H1 (cell line): ENCODE data around the gene CAMK2A. TPM values are rescaled to one million over a fixed set of nuclear protein-coding genes. Genes with fewer than 3 reads are reported as not detected.

Source experiments
- CTCF ChIA-PET: fragments of 300-600 bp; sonication (Branson Sonifier 250); formaldehyde crosslinking; loops from one replicate; lab custom pipeline; 2021; ENCODE audit not compliant: partially characterized antibody; lab: Charles Lee
- POLR2A ChIA-PET: fragments of 300-600 bp; sonication (Branson Sonifier 250); formaldehyde crosslinking; loops from one replicate; lab custom pipeline; 2021; ENCODE audit warnings: inconsistent platforms; ENCODE audit not compliant: partially characterized antibody; lab: Charles Lee
- DNase-seq, 2 experiments: peaks; one replicate each; pipeline versions ENCODE4 v3.0.0 to v3.0.0-alpha.2; 2010 to 2022; ENCODE audit warnings: low spot score in 2 of 2, low read depth in 1 of 2, mixed read lengths in 1 of 2
- FAIRE-seq: peaks from 2 replicates; lab custom pipeline; 2011; peaks lifted over from hg19 to GRCh38; lab: Jason Lieb, UNC
- H2AFZ ChIP-seq: 2 replicates; pipeline ENCODE4 v1.8.1; 2012; ENCODE audit warnings: low read length, inconsistent platforms
- H2AK5ac ChIP-seq: 2 replicates; pipeline ENCODE4 v1.6.1; 2013; ENCODE audit warnings: low read depth, low read length
- H2BK120ac ChIP-seq: replicated peaks from 2 replicates; pipeline ENCODE3; 2013; ENCODE audit warnings: low read depth, low read length, inconsistent platforms
- H2BK12ac ChIP-seq: 2 replicates; pipeline ENCODE4 v1.6.1; 2013; ENCODE audit warnings: low read depth, low read length
- H2BK15ac ChIP-seq: 2 replicates; pipeline ENCODE4 v1.6.1; 2013; ENCODE audit warnings: low read length
- H2BK20ac ChIP-seq: 2 replicates; pipeline ENCODE4 v1.6.1; 2013; ENCODE audit warnings: low read length
- H2BK5ac ChIP-seq: 2 replicates; pipeline ENCODE4 v1.6.1; 2013; ENCODE audit warnings: low read depth, low read length
- H3K14ac ChIP-seq: 2 replicates; pipeline ENCODE4 v1.6.1; 2013; ENCODE audit warnings: inconsistent platforms; ENCODE audit not compliant: insufficient read length
- H3K18ac ChIP-seq: 2 replicates; pipeline ENCODE4 v1.6.1; 2013; ENCODE audit warnings: low read length; ENCODE audit errors: extremely low read depth
- H3K23ac ChIP-seq: 2 replicates; pipeline ENCODE4 v1.6.1; 2013; ENCODE audit warnings: inconsistent platforms; ENCODE audit not compliant: insufficient read length
- H3K23me2 ChIP-seq: 2 replicates; pipeline ENCODE4 v1.6.1; 2013; ENCODE audit warnings: low read depth, low read length
- H3K27ac ChIP-seq: 2 replicates; pipeline ENCODE4 v1.6.1; 2011; ENCODE audit warnings: low read depth, low read length, inconsistent platforms
- H3K27me3 ChIP-seq, 4 experiments: replicated peaks in 1 of 4; 1 replicate in 1 of 4; 2 replicates in 3 of 4; pipeline versions ENCODE4 v1.6.1 to v1.8.1; 2011 to 2013; ENCODE audit warnings: low read length in 3 of 4, mild to moderate bottlenecking in 3 of 4, inconsistent platforms in 2 of 4, mixed read lengths in 2 of 4, moderate library complexity in 1 of 4; ENCODE audit not compliant: control insufficient read depth in 3 of 4, insufficient read depth in 3 of 4; ENCODE audit errors: extremely low read depth in 1 of 4
- H3K36me3 ChIP-seq, 4 experiments: 2 replicates each; pipeline versions ENCODE4 v1.6.1 to v1.8.1; 2011 to 2013; ENCODE audit warnings: mild to moderate bottlenecking in 4 of 4, low read length in 3 of 4, moderate library complexity in 2 of 4, control low read depth in 1 of 4, inconsistent platforms in 1 of 4; ENCODE audit not compliant: insufficient read depth in 4 of 4, control insufficient read depth in 2 of 4
- H3K4ac ChIP-seq: replicated peaks from 2 replicates; pipeline ENCODE3; 2013; ENCODE audit warnings: low read length, low read depth, mixed read lengths, inconsistent platforms; ENCODE audit not compliant: insufficient read length
- H3K4me1 ChIP-seq, 4 experiments: replicated peaks in 1 of 4; 1 replicate in 1 of 4; 2 replicates in 3 of 4; pipeline versions ENCODE4 v1.6.1 to v1.8.1; 2011 to 2013; ENCODE audit warnings: low read length in 3 of 4, inconsistent platforms in 2 of 4, mixed read lengths in 1 of 4; ENCODE audit not compliant: insufficient read depth in 4 of 4, control insufficient read depth in 3 of 4
- H3K4me2 ChIP-seq, 2 experiments: 2 replicates each; pipeline versions ENCODE4 v1.6.1 to v1.8.1; 2011 to 2013; ENCODE audit warnings: low read depth in 2 of 2, low read length in 2 of 2, control low read depth in 1 of 2, inconsistent platforms in 1 of 2, mild to moderate bottlenecking in 1 of 2; ENCODE audit not compliant: insufficient read depth in 1 of 2
- H3K4me3 ChIP-seq, 4 experiments: fragments of 200-600, 300-600 bp in 1 of 4; sonication (generic), shearing (Covaris generic), sonication (Bioruptor Twin) in 1 of 4; 2 replicates each; pipeline versions ENCODE4 v1.5.1 to v1.8.1; 2011 to 2016; ENCODE audit warnings: low read length in 4 of 4, low read depth in 3 of 4, control low read depth in 2 of 4, inconsistent platforms in 2 of 4, mild to moderate bottlenecking in 2 of 4, mixed read lengths in 1 of 4, moderate library complexity in 1 of 4; ENCODE audit not compliant: insufficient read depth in 2 of 4; ENCODE audit errors: extremely low read depth in 1 of 4
- H3K56ac ChIP-seq: replicated peaks from 2 replicates; pipeline ENCODE3; 2013; ENCODE audit warnings: low read depth, mild to moderate bottlenecking, mixed read lengths, low read length, inconsistent platforms; ENCODE audit not compliant: insufficient read length
- H3K79me1 ChIP-seq: 2 replicates; pipeline ENCODE4 v1.6.1; 2013; ENCODE audit warnings: low read depth, low read length, control low read depth
- H3K79me2 ChIP-seq, 2 experiments: 2 replicates each; pipeline versions ENCODE4 v1.6.1 to v1.8.1; 2012 to 2013; ENCODE audit warnings: low read length in 2 of 2, mild to moderate bottlenecking in 2 of 2, inconsistent platforms in 1 of 2; ENCODE audit not compliant: insufficient read depth in 2 of 2, control insufficient read depth in 1 of 2
- H3K9ac ChIP-seq, 4 experiments: replicated peaks in 1 of 4; 1 replicate in 1 of 4; 2 replicates in 3 of 4; pipeline versions ENCODE4 v1.6.1 to v1.8.1; 2011 to 2013; ENCODE audit warnings: low read depth in 3 of 4, low read length in 3 of 4, control low read depth in 2 of 4, mild to moderate bottlenecking in 2 of 4, moderate library complexity in 2 of 4, inconsistent platforms in 1 of 4; ENCODE audit errors: extremely low read depth in 1 of 4
- H3K9me3 ChIP-seq, 2 experiments: 2 replicates each; pipeline versions ENCODE4 v1.6.1 to v1.8.1; 2012 to 2013; ENCODE audit warnings: mild to moderate bottlenecking in 2 of 2, moderate library complexity in 2 of 2, control low read depth in 1 of 2, inconsistent platforms in 1 of 2, low read depth in 1 of 2, low read length in 1 of 2, mixed read lengths in 1 of 2; ENCODE audit not compliant: insufficient read depth in 2 of 2
- H4K20me1 ChIP-seq, 2 experiments: replicated peaks in 1 of 2; 2 replicates each; pipeline versions ENCODE3 to v1.8.1; 2011 to 2013; ENCODE audit warnings: inconsistent platforms in 2 of 2, low read length in 2 of 2, mild to moderate bottlenecking in 1 of 2; ENCODE audit not compliant: insufficient read depth in 2 of 2, control insufficient read depth in 1 of 2
- H4K5ac ChIP-seq: 2 replicates; pipeline ENCODE4 v1.6.1; 2013; ENCODE audit warnings: low read length, low read depth, mixed read lengths, inconsistent platforms; ENCODE audit not compliant: insufficient read length
- H4K8ac ChIP-seq: 2 replicates; pipeline ENCODE4 v1.8.0; 2013; ENCODE audit warnings: mild to moderate bottlenecking, moderate library complexity, low read length, inconsistent platforms; ENCODE audit not compliant: insufficient read depth; ENCODE audit errors: extremely low read depth
- H4K91ac ChIP-seq: replicated peaks from 2 replicates; pipeline ENCODE3; 2013; ENCODE audit warnings: low read length, mixed read lengths, inconsistent platforms; ENCODE audit not compliant: insufficient read length
- CEBPB ChIP-seq: IDR thresholded peaks from 2 replicates; pipeline ENCODE4 v1.6.1; 2012; ENCODE audit warnings: low read depth, low read length
- CHD2 ChIP-seq: IDR thresholded peaks from 2 replicates; pipeline ENCODE4 v1.6.1; 2012; ENCODE audit warnings: low read length, improper control_type of control experiment
- RAD21 ChIP-seq, 2 experiments: IDR thresholded peaks in 1 of 2; conservative IDR thresholded peaks in 1 of 2; 2 replicates each; pipeline ENCODE4 v1.6.1; 2011; ENCODE audit warnings: low read depth in 2 of 2, low read length in 2 of 2, improper control_type of control experiment in 1 of 2, inconsistent platforms in 1 of 2, mild to moderate bottlenecking in 1 of 2, moderate library complexity in 1 of 2
- SAP30 ChIP-seq: fragments of 300-600 bp; sonication (generic); IDR thresholded peaks from 2 replicates; pipeline ENCODE4 v1.7.1; 2012; ENCODE audit warnings: low read length, moderate library complexity, mild to moderate bottlenecking, inconsistent platforms; ENCODE audit not compliant: insufficient read depth, insufficient replicate concordance
- WGBS, 2 experiments: shearing (Covaris generic) in 1 of 2; methylation state at CpG; one replicate each; pipeline versions ENCODE4 v1.1.6 to v1.1.7; 2013 to 2015; ENCODE audit warnings: low lambda C conversion rate in 2 of 2, mixed read lengths in 2 of 2, inconsistent platforms in 1 of 2, low coverage in 1 of 2, missing lambda C conversion rate in 1 of 2; ENCODE audit not compliant: insufficient replicate concordance in 2 of 2, insufficient coverage in 1 of 2, insufficient read length in 1 of 2; ENCODE audit errors: extremely low coverage in 1 of 2, missing lambda C conversion rate in 1 of 2; 5-methylcytosine and 5-hydroxymethylcytosine counted together
- polyA plus RNA-seq, 7 experiments: library from polyadenylated mRNA; depleted of rRNA in 3 of 7; stranded (reverse) in 5 of 7; unstranded in 2 of 7; fragments of >200 nt in 5 of 7; fragments of 200-250 nt in 2 of 7; gene quantifications; 1 replicate in 5 of 7; 2 replicates in 1 of 7; 4 replicates in 1 of 7; pipeline versions ENCODE4 v1.2.1 to v1.2.3, GENCODE V29; 2011 to 2013; ENCODE audit warnings: missing spikeins in 2 of 7, mixed read lengths in 2 of 7
- total RNA-seq: library from RNA; stranded (reverse); fragmentation: NEBNext Ultra II Directional; extraction: Animal tissue kit (Norgen Biotek cat#: 25700); gene quantifications from 2 replicates; pipeline ENCODE4 v1.2.1, GENCODE V29; 2021

Gene CAMK2A
- total and polyA plus RNA-seq, 2 of the 8 experiments (the other 6 are each of a cell fraction or from before 2014, with no cell fraction given): 0.20 to 0.28 TPM

DNA sequence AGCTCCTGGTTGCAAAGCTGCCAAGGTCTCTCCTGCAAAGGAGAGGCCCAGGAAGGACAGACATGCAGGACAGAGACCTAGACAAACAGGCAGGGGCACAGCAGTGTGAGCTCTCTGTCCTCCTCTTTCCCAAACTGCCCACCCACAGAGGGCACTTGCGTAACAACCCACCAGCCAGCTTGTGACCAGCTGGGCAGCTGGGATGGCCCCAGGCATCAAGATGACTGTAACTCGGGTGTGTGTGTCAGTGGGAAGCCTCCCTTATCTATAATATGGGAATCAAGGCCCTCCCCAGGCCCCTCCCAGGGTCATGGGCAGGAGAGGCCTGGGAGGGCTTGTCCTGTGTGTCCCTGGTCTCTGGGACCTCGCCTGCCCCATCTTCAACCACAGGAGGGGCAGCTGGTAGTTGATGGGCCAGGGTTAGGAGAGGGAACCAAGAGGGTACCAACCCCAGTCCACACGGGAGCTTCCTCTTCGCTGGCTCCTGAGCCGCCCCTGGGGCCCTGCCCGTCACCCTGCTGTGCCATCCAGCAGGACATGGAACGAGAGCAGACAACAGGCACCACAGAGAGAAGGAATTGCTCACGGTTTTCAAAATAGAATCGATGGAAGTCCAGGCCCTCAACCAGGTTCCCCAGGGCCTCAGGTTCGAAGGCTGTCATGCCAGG, 61.8 kb downstream of the CAMK2A start:
- Histone ChIP-seq H2BK12ac (no peak overlapping the region), H2BK120ac (no peak overlapping the region), H3K56ac (no peak overlapping the region), H2BK5ac (no peak overlapping the region; the same call in 1 of the 2 replicates), H3K23ac (no peak overlapping the region), H4K8ac (no peak overlapping the region), H3K27me3 (no peaks in the 10 kb centered on the region), H3K14ac (no peak overlapping the region), H3K36me3 (no peaks in the 10 kb centered on the region), H2BK20ac (no peak overlapping the region), H3K9me3 (no peaks in the 10 kb centered on the region), H3K4me1 (peaks cover 0 to 4% (median 0%) of the 10 kb centered on the region in 4 experiments; a peak in 1 of 7 replicates), H3K4ac (no peak overlapping the region), H3K23me2 (no peaks in the 10 kb centered on the region), H4K91ac (no peak overlapping the region), H3K79me2 (no peaks in the 10 kb centered on the region), H2AFZ (no peak overlapping the region), H4K5ac (no peak overlapping the region), H3K4me3 (no peak overlapping the region), H3K4me2 (no peak overlapping the region), H3K18ac (no peak overlapping the region), H3K27ac (no peak overlapping the region), H2BK15ac (no peak overlapping the region; the same call in 1 of the 2 replicates), H3K79me1 (no peaks in the 10 kb centered on the region), H4K20me1 (no peaks in the 10 kb centered on the region), H3K9ac (no peak overlapping the region), H2AK5ac (no peak overlapping the region)
- FAIRE-seq (no peak), DNase-seq (no peak)
- WGBS, 2 experiments: 73% methylated on average over 11 of the region's 11 CpGs; no CpG with 5 or more reads in 1 of the 2 experiments
- POLR2A ChIA-PET: no interaction called here
- TF ChIP-seq CHD2: no peak
- no peak for TF ChIP-seq RAD21 (IDR thresholded peaks at IDR 0.05 in 1 of 2, conservative IDR thresholded peaks at IDR 0.05 in 1 of 2; ENCODE audit: low read depth in 2 of 2, low read length in 2 of 2)
- no peak for TF ChIP-seq SAP30
- TF ChIP-seq CEBPB: peak; percentile 85
- CTCF ChIA-PET: interaction anchor here (0.7 to 1.9 kb wide), 12 partner anchors 9 to 129 kb away, joined by 3 to 8 read pairs (median 4); no protein-coding TSS in a partner anchor
